CD4-positive, alpha-beta T cell treated with Interleukin-17A for 1 hour (primary cell): ENCODE data around the gene INTS11.
A peak's percentile ranks its signal among the peaks of the same experiment; 100 is the strongest.

Experiments used
- DNase-seq: peaks from one replicate; pipeline ENCODE4 v3.0.0-alpha.2; 2020

Gene INTS11

DNA sequence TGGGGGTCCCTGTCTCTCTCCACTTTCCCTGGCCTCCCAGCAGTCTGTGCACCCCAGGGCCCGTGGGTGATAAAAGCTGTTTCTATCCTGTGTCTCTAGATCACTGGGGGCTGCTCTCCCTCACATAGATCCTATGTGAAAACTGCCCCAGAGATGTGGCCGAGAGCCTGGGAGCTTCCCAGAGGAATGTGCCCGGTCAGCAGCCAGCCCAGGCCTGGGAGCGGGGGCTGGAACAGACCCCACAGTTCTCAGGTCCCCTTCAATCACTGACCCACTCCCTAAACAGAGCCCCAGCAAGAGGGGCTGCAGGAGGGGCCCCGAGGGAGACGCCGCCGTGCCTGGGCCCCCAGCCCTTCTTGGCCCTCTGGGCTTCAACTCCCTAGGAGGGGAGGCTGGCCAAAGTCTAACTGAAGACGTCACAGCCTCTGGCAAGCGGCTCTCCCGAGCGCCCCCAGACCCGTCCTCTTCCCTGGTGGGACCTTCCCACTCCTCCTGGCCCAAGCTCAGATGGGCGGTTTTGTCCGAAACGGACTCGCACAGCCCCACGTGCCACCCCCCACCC is 33.5 kb upstream of the INTS11 start:
- no peak for DNase-seq

GRCh38 chr1:1356796-1357401 is 32.4 kb upstream of the INTS11 start:
- no peak for DNase-seq

- no peak for DNase-seq
These were observed 31.8 kb upstream of the INTS11 start for GRCh38 chr1:1356166-1356795.

DNA sequence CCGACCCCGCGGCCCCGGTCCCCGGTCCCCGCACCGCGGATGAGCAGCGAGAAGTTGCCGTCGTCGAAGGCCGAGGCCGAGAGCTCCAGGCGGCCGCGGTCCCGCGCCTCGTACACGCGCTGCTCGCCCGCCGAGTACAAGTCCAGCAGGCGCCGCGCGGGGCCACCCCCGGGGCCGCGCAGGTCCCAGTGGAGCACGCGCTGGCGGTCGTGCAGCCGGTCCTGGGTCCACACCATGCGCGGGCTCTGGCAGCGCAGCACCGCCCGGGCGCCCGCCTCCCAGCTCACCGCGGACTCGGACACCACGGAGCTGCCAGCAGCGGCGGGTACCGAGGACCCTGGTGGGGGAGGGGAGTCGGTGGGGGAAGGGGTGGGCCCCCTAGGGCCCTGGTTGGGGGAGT is 31.0 kb upstream of the INTS11 start:
- no peak for DNase-seq

DNA sequence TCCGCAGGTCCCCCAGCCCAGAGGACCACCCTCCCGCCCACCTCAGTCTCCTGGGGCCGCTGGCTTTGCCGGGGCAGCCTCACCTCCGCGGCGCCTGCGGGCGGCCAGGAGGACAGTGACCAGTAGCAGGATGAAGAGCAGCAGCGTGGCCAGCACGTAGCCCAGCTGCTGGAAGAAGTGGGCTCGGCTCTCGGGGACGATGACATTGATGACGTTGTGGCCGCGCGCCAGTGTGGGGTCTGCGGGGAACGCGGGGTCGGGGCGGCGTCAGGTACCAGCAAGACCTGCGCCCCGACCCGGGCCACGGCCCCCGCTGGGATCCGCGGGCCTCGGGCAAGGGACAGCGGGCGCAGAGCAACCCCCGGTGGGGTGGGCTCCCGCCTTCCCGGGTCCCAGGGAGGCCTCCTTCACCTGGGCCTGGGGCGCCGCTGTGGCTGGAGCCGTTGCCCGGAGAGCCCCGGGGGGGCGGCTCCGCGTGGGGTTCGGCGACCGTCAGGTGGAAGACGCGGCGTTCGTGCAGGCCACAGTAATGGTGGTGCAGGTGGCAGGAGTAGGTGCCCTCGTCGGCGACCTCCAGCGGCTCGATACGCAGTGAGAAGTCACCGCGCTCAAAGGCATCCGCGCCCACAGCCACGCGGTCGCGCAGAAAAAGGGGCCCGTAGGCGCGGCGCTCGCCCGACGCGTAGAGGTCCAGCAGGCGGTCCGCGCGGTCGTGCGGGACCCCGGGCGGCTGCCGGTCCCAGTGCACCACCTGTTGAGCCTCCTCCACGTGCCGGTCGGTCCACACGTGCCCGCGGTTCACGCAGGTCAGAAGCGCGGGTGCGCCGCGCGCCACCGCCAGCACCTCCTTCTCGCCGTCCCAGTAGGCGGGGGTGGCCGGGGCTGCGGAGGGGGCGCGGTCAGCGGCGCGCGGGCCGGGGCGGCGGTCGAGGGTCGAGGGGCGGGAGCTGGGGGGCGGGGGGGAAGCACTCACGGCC is 30.1 kb upstream of the INTS11 start:
- DNase-seq, result peak; percentile 28

DNA sequence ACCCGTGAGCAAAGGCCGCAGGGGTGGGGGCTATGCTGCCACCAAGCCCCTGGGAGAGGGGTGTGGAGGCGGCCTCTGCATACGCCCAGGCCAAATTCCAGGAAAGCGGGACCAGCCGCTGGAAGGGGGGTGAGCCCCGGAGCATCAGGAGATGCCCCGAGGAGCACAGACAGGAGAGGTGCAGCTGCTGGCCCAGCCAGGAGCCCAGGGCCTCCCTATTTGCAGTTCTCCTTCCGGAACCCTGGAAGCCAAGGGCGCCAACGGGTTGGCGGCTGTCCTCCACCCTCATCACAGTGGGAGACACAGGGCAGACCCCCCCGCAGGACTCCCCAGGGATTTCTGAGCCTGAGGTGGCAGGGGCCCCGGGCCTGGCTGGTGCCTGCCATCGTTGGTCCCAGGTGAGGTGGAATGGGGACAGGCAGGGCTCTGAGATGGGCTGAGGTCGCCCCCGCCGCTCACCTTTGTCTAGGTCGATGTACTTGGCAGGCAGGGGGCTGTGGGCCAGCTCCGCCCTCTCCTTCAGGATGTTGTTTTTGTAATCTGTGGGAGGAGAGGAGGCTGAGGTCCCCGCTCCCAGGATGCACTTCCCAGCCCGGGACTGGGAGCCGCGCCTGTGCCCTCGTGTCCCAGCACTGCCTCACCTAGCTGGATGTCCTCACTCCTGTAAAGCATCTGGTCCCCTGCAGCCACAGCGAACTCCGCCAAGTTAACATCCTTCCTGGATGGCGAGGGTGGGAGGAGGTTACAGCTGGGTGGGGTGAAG is 29.1 kb upstream of the INTS11 start:
- DNase-seq, result no peak

GRCh38 chr1:1352786-1353388 is 28.4 kb upstream of the INTS11 start:
- no peak for DNase-seq

DNA sequence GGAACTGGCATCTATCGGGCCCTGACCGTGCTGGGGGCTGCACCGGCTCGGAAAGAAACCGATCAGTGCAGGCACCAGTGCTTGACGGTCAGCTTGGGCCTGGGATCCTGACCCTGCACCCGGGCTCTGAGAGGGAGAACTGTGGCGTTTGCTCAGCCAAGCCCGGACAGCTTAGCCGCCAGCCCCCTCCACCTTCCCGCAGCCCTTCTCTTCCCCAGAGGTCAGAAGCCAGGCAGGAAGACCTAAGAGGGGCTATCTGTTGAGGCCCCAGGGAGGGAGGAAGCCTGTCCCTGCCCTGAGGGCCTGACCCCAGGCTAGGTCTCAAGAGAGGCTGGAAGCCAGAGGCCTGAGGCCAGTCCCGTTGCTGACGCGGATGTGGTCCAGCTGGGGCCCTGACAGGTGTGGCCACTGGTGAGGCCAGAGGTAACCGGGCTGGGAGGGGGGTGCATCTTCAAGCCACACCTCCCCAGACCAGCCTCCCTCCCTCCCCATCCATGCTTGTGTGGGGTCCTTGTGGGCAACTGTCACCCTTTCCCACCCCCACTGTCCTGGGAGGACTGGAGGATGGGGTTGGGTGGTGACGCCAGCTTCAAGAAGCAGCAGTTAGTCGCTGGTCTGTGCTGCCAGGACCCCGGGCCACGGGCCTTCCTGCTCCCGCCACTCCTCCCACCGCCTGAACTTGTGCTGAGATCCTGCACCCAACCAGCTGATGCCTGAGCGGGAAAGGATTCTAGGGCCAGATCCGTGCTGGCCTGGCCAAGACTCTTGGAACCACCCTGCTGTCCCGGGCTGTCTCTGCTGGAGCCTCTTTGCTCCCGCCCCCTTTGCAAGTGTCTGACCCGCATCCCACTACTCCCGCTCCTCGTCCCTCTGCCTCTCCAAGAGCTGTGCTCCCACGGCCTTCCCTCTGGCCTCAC is 27.3 kb upstream of the INTS11 start:
- no peak for DNase-seq

DNA sequence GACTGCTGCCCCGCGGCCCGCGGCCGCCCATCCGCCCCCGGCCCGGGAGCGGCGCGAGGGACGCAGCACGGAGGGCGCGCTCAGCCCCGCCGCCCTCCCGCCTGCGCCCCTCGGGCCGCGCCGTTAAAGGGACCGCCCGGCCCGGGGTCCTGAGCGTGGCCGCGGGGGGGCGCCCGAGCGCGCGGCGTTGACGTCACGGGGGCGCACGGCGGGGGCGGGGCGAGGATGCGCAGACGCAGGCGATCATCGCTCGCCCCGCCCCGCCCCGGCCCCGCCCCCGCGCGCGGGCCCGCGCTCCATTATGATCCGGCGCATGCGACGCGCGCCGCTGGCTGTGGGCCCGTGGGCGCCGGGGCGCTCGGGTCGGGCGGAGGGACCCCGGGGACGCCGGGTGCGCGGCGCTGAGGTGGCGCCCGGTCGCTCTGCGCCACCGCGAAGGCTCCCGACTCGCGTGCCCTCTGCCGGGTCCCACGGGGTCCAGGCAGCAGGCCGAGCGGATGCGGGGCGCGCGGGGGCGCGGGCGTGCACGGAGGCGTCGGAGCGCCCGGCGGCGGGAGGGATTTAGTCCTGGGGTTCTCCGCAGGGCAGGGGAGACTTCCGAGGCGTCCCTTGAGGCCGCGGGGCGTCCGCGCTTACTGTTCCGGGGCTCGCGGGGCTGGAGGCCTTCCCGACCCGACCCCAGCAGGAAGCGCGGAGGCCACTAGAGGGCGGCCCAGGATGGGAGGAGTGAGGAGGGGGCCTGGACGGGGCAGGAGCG is 25.0 kb upstream of the INTS11 start, which contains the start of gene DVL1:
DVL1 (minus strand) TSS at position 163 of the 757 bp plus-strand sequence. CDS start 353 bp downstream, outside the sequence.
- DNase-seq, result peak; percentile 73

GRCh38 chr1:1348420-1349255 is 24.2 kb upstream of the INTS11 start:
- no peak for DNase-seq

DNA sequence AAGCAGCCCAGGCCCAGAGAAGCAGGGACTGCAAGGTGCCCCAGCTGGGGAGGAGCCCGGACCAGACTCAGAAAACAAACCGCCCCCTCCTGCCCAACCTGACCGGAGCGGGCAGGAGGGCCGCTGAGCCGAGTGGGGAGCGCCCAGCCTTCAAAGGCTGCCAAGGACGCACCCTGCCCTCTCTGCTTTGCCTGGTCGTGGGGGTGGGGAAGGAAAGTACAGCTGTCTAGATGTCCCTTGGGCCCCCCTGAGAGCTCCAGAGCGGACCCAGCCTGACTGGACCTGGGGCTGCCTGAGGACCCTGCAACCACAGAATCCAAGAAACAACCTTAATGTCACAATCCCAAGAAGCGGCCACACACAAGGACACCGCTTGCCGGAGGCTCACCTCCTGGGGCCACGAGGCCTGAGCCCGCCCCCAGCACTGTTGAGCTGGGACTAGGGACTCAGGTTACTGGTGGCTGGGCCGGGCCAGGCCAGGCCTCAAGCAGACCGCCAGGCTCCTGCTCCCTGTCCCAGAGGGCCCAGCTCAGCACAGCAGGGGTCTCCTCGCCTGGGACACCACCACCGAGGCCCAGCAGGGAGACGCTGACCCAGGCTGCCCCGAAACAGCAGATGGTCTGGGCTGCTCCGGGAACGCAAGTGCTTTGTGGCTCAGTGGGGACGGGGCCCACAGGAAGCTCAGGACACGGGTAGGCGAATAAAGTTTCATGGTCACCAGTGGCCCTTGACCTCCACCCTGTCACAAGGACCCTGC is 23.4 kb upstream of the INTS11 start:
- DNase-seq, result no peak

DNA sequence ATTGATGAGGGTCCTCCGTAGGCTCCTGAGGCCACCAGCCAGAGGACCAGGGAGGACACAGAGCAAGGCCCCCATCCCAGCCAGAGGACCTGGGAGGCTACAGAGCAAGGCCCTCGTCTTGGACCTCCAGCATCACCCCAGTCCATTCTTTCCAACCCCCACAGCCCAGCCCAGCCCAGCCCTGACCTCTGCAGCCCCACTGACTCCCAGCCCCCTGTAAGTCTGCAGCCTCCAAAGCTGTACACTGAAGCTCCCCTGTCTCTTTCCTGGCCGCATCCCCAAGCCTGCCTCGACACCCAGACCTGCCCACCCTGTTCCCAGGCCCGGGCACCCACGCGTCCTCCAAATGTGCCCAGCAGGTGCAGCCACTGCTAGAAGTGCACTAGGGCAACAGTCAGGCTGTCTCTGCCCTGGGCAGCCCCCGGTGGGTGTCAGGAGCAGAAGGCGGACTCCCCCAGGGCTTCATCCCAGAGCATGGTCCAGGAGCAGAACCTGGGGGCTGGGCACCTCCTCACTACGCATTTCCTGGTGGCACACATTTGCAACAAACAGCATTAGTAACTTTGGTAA is 22.7 kb upstream of the INTS11 start:
- DNase-seq, result no peak

GRCh38 chr1:1346501-1346890 is 22.0 kb upstream of the INTS11 start:
- no peak for DNase-seq

- DNase-seq, result no peak
These were observed 21.5 kb upstream of the INTS11 start for GRCh38 chr1:1345860-1346500.

GRCh38 chr1:1345384-1345783 is 20.9 kb upstream of the INTS11 start:
- DNase-seq, result no peak

- DNase-seq, result no peak
These were observed 20.3 kb upstream of the INTS11 start for GRCh38 chr1:1344655-1345361.
